ENCODE measurements around the gene RAB4A.

The RAB4A gene

DNA sequence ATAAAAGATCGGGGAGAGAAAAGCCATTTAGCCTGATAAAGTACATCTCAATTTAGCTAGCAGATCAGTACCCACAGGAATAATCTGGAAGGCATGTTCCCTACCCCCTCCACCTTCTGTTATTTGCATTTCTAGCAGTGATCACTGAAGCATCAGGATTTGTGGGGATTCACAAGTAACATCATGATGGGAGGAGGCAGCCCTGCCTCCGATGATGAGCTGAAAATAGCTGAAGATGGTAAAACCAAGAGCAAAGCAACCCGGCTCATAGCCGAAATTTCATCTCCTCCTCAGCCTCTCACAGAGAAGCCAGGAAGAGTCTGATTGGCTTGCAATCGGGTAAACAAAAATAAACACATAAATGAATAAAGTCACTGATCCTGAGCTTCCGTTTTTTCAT is 69.6 kb downstream of the RAB4A start:
- DNase-seq = no peak

DNA sequence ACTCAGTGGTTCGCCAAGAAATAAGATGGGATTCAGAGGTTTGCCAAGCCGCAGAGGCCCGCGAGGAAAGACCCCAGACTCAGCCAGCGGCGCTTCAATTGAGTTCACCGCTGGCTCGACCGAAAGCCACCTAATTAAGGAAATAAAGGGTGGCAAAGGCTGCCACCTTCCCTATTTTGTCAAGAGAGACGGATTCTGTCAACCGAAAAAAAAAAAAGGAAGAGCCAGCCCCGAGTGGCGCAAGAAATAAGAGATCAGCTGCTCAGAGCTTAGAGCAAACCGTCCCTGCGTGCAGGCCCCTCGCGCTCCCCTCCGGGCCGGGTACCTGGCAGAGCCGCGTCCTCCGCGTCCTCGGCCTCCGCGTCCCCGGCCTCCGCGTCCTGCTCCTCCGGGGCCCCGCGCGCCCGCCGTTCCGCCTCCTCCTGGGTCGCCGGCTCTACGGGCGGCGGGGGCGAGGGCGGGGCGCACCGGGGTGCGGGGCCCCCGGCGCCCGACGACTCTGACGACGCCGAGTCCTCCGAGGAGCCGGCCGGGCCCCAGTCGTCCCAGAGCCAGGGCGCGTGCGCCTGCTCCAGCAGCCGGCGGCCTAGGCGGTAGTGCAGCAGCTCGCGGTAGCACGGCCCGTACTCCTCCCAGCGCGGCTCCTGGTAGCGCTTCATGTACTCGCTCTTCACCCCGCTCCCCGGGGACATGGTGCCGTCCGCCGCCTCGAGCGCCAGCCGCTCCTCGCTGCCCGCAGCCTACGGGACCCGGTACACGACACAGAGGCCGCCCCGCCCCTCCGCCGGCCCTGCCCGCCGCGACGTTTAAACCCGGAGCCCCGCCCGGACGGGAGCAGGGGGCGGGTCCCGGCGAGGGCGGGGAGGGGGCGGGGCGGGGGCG is 71.1 kb downstream of the RAB4A start:
- peak in 3 of 5 donors; percentile 73 to 82 (median 82) for DNase-seq

DNA sequence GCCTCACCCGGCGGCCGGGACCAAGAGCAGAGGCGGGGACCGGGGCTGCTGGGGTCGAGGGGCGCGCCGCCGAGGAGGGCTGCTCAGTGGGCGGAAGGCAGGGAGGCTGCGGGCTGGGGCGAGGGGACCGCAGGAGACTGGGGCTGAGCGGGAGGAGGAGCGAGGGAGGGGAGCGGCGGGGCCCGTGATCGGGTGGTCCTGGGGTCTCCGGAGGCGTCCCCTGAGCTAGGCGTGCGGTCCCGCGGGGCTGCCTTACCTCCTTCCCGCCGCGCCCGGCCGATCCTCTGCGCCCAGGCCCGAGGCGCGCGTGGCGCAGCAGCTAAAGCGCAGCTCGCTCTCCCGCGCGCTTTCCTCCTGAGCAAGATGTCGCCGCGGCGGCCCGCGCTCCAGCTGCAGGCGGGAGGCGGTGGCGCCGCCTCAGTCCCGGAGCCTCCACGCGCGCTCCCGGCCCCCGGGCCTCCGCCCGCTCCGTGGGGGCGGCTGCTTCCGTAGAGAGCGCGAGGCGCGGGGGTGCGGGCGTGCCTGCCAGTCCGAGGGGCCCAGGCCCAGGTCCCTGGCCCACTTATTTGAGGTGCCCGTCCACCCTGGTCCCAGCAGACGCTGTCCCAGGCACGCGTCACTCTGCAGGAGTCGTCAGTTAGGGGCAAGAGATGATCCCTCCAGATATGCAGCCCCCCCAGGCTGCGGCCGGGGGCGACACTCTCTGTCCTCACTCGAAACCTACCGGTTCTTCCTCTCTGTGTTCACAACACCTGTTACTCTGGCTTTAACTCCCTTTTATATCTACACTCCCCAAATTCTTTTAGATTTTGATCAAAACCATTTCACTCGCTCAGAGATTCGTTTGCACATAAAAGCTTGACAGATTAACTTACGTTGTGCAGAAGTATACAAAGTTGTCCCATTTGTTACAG is 72.0 kb downstream of the RAB4A start, which contains the start of gene CCSAP:
Gene CCSAP, minus strand, starts transcription at position 392 of the 914 bp plus-strand sequence. CDS start 582 bp downstream, outside the sequence.
- peak; percentile 41 to 83 (median 60) for DNase-seq

DNA sequence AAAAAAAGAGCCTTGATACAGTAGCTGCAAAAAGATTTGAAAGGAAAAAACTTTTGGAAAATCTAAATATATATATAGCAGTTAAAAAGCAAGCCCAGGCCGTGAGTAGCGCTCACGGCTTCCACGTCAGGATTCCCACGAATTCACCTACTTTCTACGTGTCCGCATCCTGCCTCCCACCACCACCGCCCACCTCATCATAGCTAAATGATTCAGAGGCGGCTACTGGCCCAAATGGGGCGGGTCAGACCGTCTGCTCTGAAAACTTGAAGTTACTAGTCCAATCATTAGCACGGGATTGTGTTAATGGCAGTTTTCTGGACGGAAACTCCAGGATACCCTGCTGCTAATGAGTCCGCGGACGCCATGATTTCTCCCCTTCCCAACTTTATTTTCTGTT is 73.2 kb downstream of the RAB4A start:
- no peak for DNase-seq

- no peak for DNase-seq
Measured at GRCh38 chr1:229344937-229345684, 74.2 kb downstream of the RAB4A start.

DNA sequence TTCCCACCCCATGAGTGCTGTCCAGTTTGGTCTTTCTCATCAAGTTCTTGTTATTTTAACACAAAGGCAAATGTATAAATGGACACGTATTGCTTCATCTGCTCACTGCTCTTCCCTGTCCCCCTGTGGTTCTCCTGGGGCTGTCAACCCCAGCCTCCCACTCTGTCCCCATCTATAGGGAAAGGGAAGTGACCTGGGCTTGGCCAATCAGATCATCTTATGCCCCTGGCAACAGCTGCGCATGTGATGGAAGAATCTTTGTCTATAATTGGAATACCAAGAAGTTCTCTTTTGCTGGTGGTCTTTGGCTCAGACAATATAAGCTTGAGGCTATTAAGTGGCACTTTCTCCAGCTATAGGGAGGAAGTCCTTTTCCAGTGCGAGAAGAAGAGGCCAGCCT is 76.6 kb downstream of the RAB4A start:
- no peak for DNase-seq

DNA sequence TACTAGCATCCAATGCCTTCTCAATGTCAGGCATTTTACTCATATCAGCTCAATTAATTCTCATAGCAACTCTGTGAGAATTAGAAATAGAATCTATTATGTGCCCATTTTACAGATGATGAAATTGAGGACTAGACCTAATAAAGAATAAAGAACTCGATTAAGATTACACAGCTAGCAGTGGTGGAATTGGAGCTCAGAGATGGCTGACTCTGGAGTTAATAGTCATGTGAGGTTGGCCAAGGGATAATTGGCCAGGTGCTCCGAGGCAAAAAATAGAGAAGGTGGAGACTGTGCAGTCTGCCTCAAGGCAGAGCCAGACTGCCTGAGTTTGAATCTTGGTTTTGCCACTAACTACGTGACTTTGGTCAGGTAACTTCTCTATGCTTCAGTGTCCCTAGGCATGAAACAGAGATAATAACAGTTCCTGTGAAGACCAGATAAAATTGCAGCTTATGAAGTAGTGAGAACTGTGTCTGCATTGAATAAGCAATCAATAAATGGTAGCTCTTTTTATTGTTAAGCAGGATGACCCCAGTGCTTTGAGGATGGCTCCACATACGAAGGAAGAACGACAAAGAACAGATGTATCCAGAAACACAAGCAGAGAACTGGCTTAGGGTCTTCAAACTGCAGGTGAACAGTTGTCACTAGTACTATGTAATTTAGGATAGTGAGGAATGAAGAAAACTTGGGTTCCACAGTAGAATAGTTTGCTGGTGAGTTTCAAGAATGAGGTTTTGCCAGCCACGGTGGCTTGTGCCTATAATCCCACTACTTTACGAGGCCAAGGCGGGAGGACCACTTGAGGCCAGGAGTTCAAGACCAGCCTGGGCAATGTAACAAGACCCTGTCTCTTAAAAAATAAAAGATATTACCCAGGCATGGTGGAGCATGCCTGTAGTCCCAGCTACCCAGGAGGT is 78.8 kb downstream of the RAB4A start:
- no peak for DNase-seq

- DNase-seq = no peak
Measured at GRCh38 chr1:229352975-229353374, 82.1 kb downstream of the RAB4A start.

DNA sequence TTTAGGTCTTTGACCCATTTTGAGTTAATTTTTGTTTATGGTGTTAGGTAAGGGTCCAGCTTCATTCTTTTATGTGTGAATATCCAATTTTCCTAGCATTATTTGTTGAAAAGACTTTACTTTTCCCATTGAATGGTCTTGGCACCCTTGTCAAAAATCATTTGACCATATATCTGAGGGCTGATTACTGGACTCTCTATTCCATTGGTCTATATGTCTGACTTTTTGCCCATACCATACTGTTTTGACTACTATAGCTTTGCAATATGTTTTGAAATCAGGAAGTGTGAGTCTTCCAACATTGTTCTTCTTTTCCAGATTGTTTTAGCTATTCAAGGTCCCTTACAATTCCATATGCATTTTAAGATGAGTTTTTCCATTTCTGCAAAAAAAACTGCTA is 83.3 kb downstream of the RAB4A start:
- DNase-seq = no peak
